ENCODE results near the gene RAB44. TPM values are rescaled to one million over a fixed set of nuclear protein-coding genes. Genes with fewer than 3 reads are reported as not detected.

RAB44 gene
- total RNA-seq, 1 donor from 2014 or later: not detected

GRCh38 chr6:36774331-36774730 is 76.7 kb downstream of the RAB44 start:
- Mint-ChIP-seq H3K27me3 (peaks cover 26% of the 10 kb centered on the region), H3K9me3 (no peaks in the 10 kb centered on the region), H3K4me3 (no peak overlapping the region), H3K27ac (no peak overlapping the region), H3K36me3 (no peaks in the 10 kb centered on the region), H3K4me1 (ENCODE audit: unreplicated experiment) (peaks cover 23% of the 10 kb centered on the region)
- no peak for TF ChIP-seq CTCF (conservative IDR thresholded peaks at IDR 0.05)
- no peak for DNase-seq (ENCODE audit: extremely low spot score, unreplicated experiment)

- Mint-ChIP-seq H3K9me3 (no peaks in the 10 kb centered on the region), H3K36me3 (no peaks in the 10 kb centered on the region), H3K27ac (no peak overlapping the region), H3K27me3 (peaks cover 26% of the 10 kb centered on the region), H3K4me1 (ENCODE audit: unreplicated experiment) (peaks cover 30% of the 10 kb centered on the region), H3K4me3 (no peak overlapping the region)
- no peak for TF ChIP-seq CTCF (conservative IDR thresholded peaks at IDR 0.05)
- no peak for DNase-seq (ENCODE audit: extremely low spot score, unreplicated experiment)
Observed at GRCh38 chr6:36776167-36776566, 78.5 kb downstream of the RAB44 start.

GRCh38 chr6:36777801-36778200 is 80.2 kb downstream of the RAB44 start:
- H3K27ac Mint-ChIP-seq: peak overlapping the region; percentile 73
- H3K9me3 Mint-ChIP-seq: no peaks in the 10 kb centered on the region
- H3K27me3 Mint-ChIP-seq: peaks cover 26% of the 10 kb centered on the region
- H3K4me1 Mint-ChIP-seq (ENCODE audit: unreplicated experiment): peaks cover 29% of the 10 kb centered on the region
- DNase-seq (ENCODE audit: extremely low spot score, unreplicated experiment): no peak
- H3K4me3 Mint-ChIP-seq: peak overlapping the region; percentile 69
- no peaks in the 10 kb centered on the region for H3K36me3 Mint-ChIP-seq
- TF ChIP-seq CTCF (conservative IDR thresholded peaks at IDR 0.05): no peak

GRCh38 chr6:36779227-36779626 is 81.6 kb downstream of the RAB44 start:
- TF ChIP-seq CTCF (conservative IDR thresholded peaks at IDR 0.05): no peak
- Mint-ChIP-seq H3K27ac (no peak overlapping the region), H3K36me3 (no peaks in the 10 kb centered on the region), H3K9me3 (no peaks in the 10 kb centered on the region), H3K4me3 (no peak overlapping the region), H3K27me3 (peaks cover 23% of the 10 kb centered on the region), H3K4me1 (ENCODE audit: unreplicated experiment) (peaks cover 34% of the 10 kb centered on the region)
- no peak for DNase-seq (ENCODE audit: extremely low spot score, unreplicated experiment)

- Mint-ChIP-seq H3K4me3 (peak overlapping the region; percentile 1), H3K9me3 (no peaks in the 10 kb centered on the region), H3K27ac (peak overlapping the region; percentile 46), H3K36me3 (no peaks in the 10 kb centered on the region), H3K4me1 (ENCODE audit: unreplicated experiment) (peaks cover 35% of the 10 kb centered on the region), H3K27me3 (peaks cover 14% of the 10 kb centered on the region)
- no peak for DNase-seq (ENCODE audit: extremely low spot score, unreplicated experiment)
- TF ChIP-seq CTCF (conservative IDR thresholded peaks at IDR 0.05): no peak
Observed at GRCh38 chr6:36780442-36781177, 83.0 kb downstream of the RAB44 start.

All from type B pancreatic cell (in vitro differentiated cells).